ENCODE results near the gene AOC2. TPM values are rescaled to one million over a fixed set of nuclear protein-coding genes. Genes with fewer than 3 reads are reported as not detected.

The AOC2 gene
- total and polyA plus RNA-seq, 2 of the 8 experiments (the other 6 are each of a cell fraction or from before 2014, with no cell fraction given), result 4.2 to 4.7 TPM

DNA sequence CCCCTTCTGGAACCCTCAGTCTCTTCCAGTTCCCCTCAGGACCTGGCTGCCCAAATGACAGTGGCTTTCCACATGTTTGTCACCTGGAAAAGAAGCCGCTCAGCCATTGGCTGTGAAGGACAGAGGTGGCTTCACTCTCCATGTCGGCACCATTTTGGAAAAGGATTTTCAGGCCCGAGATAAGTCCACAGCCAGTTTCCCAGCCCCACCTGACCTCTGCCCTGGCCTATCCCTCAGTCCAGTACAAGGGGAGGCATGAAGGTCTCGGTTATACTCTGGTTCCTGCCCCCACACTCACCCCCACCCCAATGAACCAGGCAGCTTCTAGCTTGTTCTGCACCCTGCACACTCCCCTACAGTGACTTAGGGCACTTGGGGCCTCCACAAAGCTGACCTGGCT is 21.8 kb downstream of the AOC2 start:
- Histone ChIP-seq H2AFZ (ENCODE audit: low read length) (no peak overlapping the region), H2AK5ac (ENCODE audit: low read depth, low read length) (no peak overlapping the region), H3K23ac (ENCODE audit: insufficient read length) (no peak overlapping the region), H3K79me1 (ENCODE audit: low read depth, low read length) (no peaks in the 10 kb centered on the region), H3K27me3 (replicated peaks in 1 of 4; ENCODE audit: control insufficient read depth in 3 of 4, extremely low read depth in 1 of 4, insufficient read depth in 3 of 4, low read length in 3 of 4) (no peaks in the 10 kb centered on the region), H3K14ac (ENCODE audit: insufficient read length) (no peak overlapping the region), H2BK15ac (ENCODE audit: low read length) (no peak overlapping the region), H3K36me3 (ENCODE audit: control insufficient read depth in 2 of 4, insufficient read depth in 4 of 4, low read length in 3 of 4) (no peaks in the 10 kb centered on the region), H3K23me2 (ENCODE audit: low read depth, low read length) (no peaks in the 10 kb centered on the region), H3K4ac (replicated peaks; ENCODE audit: insufficient read length, low read depth, low read length) (no peak overlapping the region), H3K4me2 (ENCODE audit: insufficient read depth in 1 of 2, low read depth in 2 of 2, low read length in 2 of 2) (no peak overlapping the region), H2BK12ac (ENCODE audit: low read depth, low read length) (no peak overlapping the region), H3K27ac (ENCODE audit: low read depth, low read length) (no peak overlapping the region), H3K4me1 (replicated peaks in 1 of 4; ENCODE audit: control insufficient read depth in 3 of 4, insufficient read depth in 4 of 4, low read length in 3 of 4) (no peaks in the 10 kb centered on the region), H3K79me2 (ENCODE audit: control insufficient read depth in 1 of 2, insufficient read depth in 2 of 2, low read length in 2 of 2) (no peaks in the 10 kb centered on the region), H3K18ac (ENCODE audit: extremely low read depth, low read length) (no peak overlapping the region), H3K4me3 (ENCODE audit: extremely low read depth in 1 of 4, insufficient read depth in 2 of 4, low read depth in 3 of 4, low read length in 4 of 4) (no peak overlapping the region), H2BK120ac (replicated peaks; ENCODE audit: low read depth, low read length) (no peak overlapping the region), H3K9me3 (ENCODE audit: insufficient read depth in 2 of 2, low read depth in 1 of 2, low read length in 1 of 2) (peaks cover 2 to 5% of the 10 kb centered on the region in 2 experiments; a peak in 1 of 4 replicates), H4K20me1 (replicated peaks in 1 of 2; ENCODE audit: control insufficient read depth in 1 of 2, insufficient read depth in 2 of 2, low read length in 2 of 2) (no peaks in the 10 kb centered on the region), H3K56ac (replicated peaks; ENCODE audit: insufficient read length, low read depth, low read length) (no peak overlapping the region), H2BK5ac (ENCODE audit: low read depth, low read length) (no peak overlapping the region), H4K8ac (ENCODE audit: extremely low read depth, insufficient read depth, low read length) (no peak overlapping the region; the same call in 1 of the 2 replicates), H2BK20ac (ENCODE audit: low read length) (no peak overlapping the region), H4K5ac (ENCODE audit: insufficient read length, low read depth, low read length) (no peak overlapping the region), H4K91ac (replicated peaks; ENCODE audit: insufficient read length, low read length) (no peak overlapping the region), H3K9ac (replicated peaks in 1 of 4; ENCODE audit: extremely low read depth in 1 of 4, low read depth in 3 of 4, low read length in 3 of 4) (no peak overlapping the region; a peak in 1 of 7 replicates)
- CTCF ChIA-PET (ENCODE audit: partially characterized antibody), result interaction anchor here (1.1 to 2.4 kb wide), 5 partner anchors 17 to 72 kb away, joined by 4 to 10 read pairs (median 7); partner anchors contain the start of gene AOC2
- WGBS, 2 experiments (ENCODE audit: extremely low coverage in 1 of 2, insufficient coverage in 1 of 2, insufficient read length in 1 of 2, insufficient replicate concordance in 2 of 2, low coverage in 1 of 2, low lambda C conversion rate in 2 of 2, missing lambda C conversion rate in 1 of 2), result 86% methylated on average over 4 of the region's 4 CpGs; no CpG with 5 or more reads in 1 of the 2 experiments
- POLR2A ChIA-PET (ENCODE audit: partially characterized antibody), result interaction anchor here (1.1 to 1.5 kb wide), 4 partner anchors 20 to 132 kb away, joined by 3 to 6 read pairs (median 4); partner anchors contain the start of genes CNTD1, COA3 and RPL27
- DNase-seq (ENCODE audit: low read depth in 1 of 2, low spot score in 2 of 2) (no peak), FAIRE-seq (no peak)
- TF ChIP-seq RNF2 (IDR thresholded peaks at IDR 0.05; ENCODE audit: borderline replicate concordance, low read depth, low read length, missing control alignments, poor library complexity, severe bottlenecking), result no peak
- TF ChIP-seq, protein P1, sequence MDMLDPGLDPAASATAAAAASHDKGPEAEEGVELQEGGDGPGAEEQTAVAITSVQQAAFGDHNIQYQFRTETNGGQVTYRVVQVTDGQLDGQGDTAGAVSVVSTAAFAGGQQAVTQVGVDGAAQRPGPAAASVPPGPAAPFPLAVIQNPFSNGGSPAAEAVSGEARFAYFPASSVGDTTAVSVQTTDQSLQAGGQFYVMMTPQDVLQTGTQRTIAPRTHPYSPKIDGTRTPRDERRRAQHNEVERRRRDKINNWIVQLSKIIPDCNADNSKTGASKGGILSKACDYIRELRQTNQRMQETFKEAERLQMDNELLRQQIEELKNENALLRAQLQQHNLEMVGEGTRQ (IDR thresholded peaks at IDR 0.05; ENCODE audit: low read length), result no peak
- no peak for TF ChIP-seq MAFK (IDR thresholded peaks at IDR 0.05; ENCODE audit: low read depth, low read length)
- TF ChIP-seq EGR1 (IDR thresholded peaks at IDR 0.05; ENCODE audit: borderline replicate concordance, low read depth, low read length), result no peak
- TF ChIP-seq CTCF (IDR thresholded peaks at IDR 0.05; ENCODE audit: control extremely low read depth in 1 of 3, insufficient read depth in 1 of 3, low read depth in 1 of 3, low read length in 3 of 3), result no peak
- TF ChIP-seq POLR2A (IDR thresholded peaks at IDR 0.05; ENCODE audit: control extremely low read depth in 1 of 2, low read depth in 2 of 2, low read length in 2 of 2), result no peak
- no peak for TF ChIP-seq CREB1 (IDR thresholded peaks at IDR 0.05)
- TF ChIP-seq E2F6 (IDR thresholded peaks at IDR 0.05), result no peak
- TF ChIP-seq TEAD4 (IDR thresholded peaks at IDR 0.05; ENCODE audit: low read depth, low read length), result no peak
- no peak for TF ChIP-seq KDM1A (IDR thresholded peaks at IDR 0.05; ENCODE audit: borderline replicate concordance, low read length)
